K562 (cell line): Measurements from ENCODE around the gene STON2. TPM values are rescaled to one million over a fixed set of nuclear protein-coding genes. Genes with fewer than 3 reads are reported as not detected.

Experiments
- ATF7 ChIP-seq: fragments of 450-650 bp; IDR thresholded peaks from 2 replicates; pipeline ENCODE4 v1.7.1; 2014; ENCODE audit warnings: mild to moderate bottlenecking, moderate library complexity
- JUND ChIP-seq, 2 experiments: IDR thresholded peaks; 2 replicates in 1 of 2; 3 replicates in 1 of 2; pipeline ENCODE4 v1.6.1; 2011; ENCODE audit warnings: borderline replicate concordance in 2 of 2, low read depth in 2 of 2, low read length in 2 of 2, improper control_type of control experiment in 1 of 2, missing biosample characterization in 1 of 2, missing genetic modification characterization in 1 of 2, missing genetic modification reagents in 1 of 2
- KAT2B ChIP-seq: IDR thresholded peaks from one replicate; pipeline ENCODE4 v1.6.1; 2012; ENCODE audit warnings: low read depth, mild to moderate bottlenecking, control low read depth, inconsistent platforms, low read length, moderate library complexity
- KLF13 ChIP-seq: fragments of 450-650 bp; IDR thresholded peaks from 2 replicates; pipeline ENCODE4 v1.6.1; 2016; ENCODE audit warnings: missing genetic modification characterization, low read depth, mild to moderate bottlenecking, missing compliant biosample characterization, moderate library complexity, borderline replicate concordance
- PML ChIP-seq: IDR thresholded peaks from 2 replicates; pipeline ENCODE4 v1.6.1; 2012; ENCODE audit warnings: low read length, inconsistent platforms
- RBFOX2 ChIP-seq: fragments of 200-400 bp; formaldehyde crosslinking; IDR thresholded peaks from 2 replicates; pipeline ENCODE4 v1.6.1; 2017; ENCODE audit warnings: low read depth, mild to moderate bottlenecking, low read length, moderate library complexity
- RERE ChIP-seq: sonication (generic); formaldehyde crosslinking; IDR thresholded peaks from 2 replicates; pipeline ENCODE4 v1.8.0; 2023; ENCODE audit warnings: missing genetic modification reagents, mild to moderate bottlenecking, borderline replicate concordance
- SFPQ ChIP-seq: fragments of 200-400 bp; formaldehyde crosslinking; IDR thresholded peaks from 2 replicates; pipeline ENCODE4 v1.6.1; 2017; ENCODE audit warnings: mild to moderate bottlenecking, low read depth, low read length, moderate library complexity
- SNAPC5 ChIP-seq: fragments of 250-450 bp; sonication (Bioruptor Pico); IDR thresholded peaks from 2 replicates; pipeline ENCODE4 v1.8.0; 2021; ENCODE audit warnings: moderate library complexity, mild to moderate bottlenecking, inconsistent platforms
- TBL1XR1 ChIP-seq, 2 experiments: IDR thresholded peaks; 2 replicates each; pipeline ENCODE4 v1.6.1; 2012; ENCODE audit warnings: improper control_type of control experiment in 2 of 2, low read length in 2 of 2, mild to moderate bottlenecking in 1 of 2
- VEZF1 ChIP-seq: fragments of 200-800 bp; sonication (Bioruptor generic); IDR thresholded peaks from 2 replicates; pipeline ENCODE4 v1.6.1; 2017; ENCODE audit warnings: missing genetic modification characterization, missing compliant biosample characterization
- XRCC3 ChIP-seq: fragments of 450-650 bp; IDR thresholded peaks from 2 replicates; pipeline ENCODE4 v1.6.1; 2017; ENCODE audit warnings: mild to moderate bottlenecking, moderate library complexity
- ZBTB9 ChIP-seq: fragments of 450-650 bp; formaldehyde crosslinking; IDR thresholded peaks from 2 replicates; pipeline ENCODE4 v1.4.0; 2020; ENCODE audit warnings: mild to moderate bottlenecking, moderate library complexity
- ZNF324 ChIP-seq: fragments of 250-450 bp; sonication (Bioruptor Pico); IDR thresholded peaks from 2 replicates; pipeline ENCODE4 v1.4.0; 2020; ENCODE audit warnings: mild to moderate bottlenecking
- ZNF347 ChIP-seq: fragments of 450-650 bp; formaldehyde crosslinking; IDR thresholded peaks from 2 replicates; pipeline ENCODE4 v1.4.0; 2020; ENCODE audit warnings: low read depth, mild to moderate bottlenecking, moderate library complexity
- ZNF431 ChIP-seq: sonication (generic); formaldehyde crosslinking; IDR thresholded peaks from 2 replicates; pipeline ENCODE4 v1.8.0; 2022; ENCODE audit warnings: mild to moderate bottlenecking, missing genetic modification reagents
- polyA plus RNA-seq, 8 experiments: library from polyadenylated mRNA; depleted of rRNA in 4 of 8; stranded (reverse) in 5 of 8; unstranded in 3 of 8; fragments of >200 nt; fragmentation: Nextera tagmentation in 2 of 8; fragmentation: Illumina TruSeq in 1 of 8; extraction: Ambion mirVana in 2 of 8; extraction: Trizol in 1 of 8; gene quantifications; 2 replicates each; pipeline versions ENCODE4 v1.2.1 to v1.2.3, GENCODE V29; 2011 to 2014; ENCODE audit warnings: inconsistent platforms in 1 of 8, missing spikeins in 1 of 8
- total RNA-seq, 7 experiments: library from RNA; depleted of rRNA in 6 of 7; stranded (reverse); fragments of >200 nt in 6 of 7; fragmentation: Illumina TruSeq in 2 of 7; extraction: Trizol in 2 of 7; gene quantifications; 2 replicates each; pipeline versions ENCODE4 v1.2.1 to v1.2.3, GENCODE V29; 2011 to 2021; ENCODE audit warnings: low replicate concordance in 1 of 7

STON2 gene
- total and polyA plus RNA-seq, 9 of the 15 experiments (the other 6 are each of a cell fraction or from before 2014, with no cell fraction given): 7.8 to 99.3 (median 53.5) TPM

GRCh38 chr14:81434230-81434629 lies 34.1 kb upstream of the STON2 start (continued):
- TF ChIP-seq TBL1XR1 (IDR thresholded peaks at IDR 0.05; ENCODE audit: low read length in 2 of 2) (peak in 1 of 2 experiments; percentile 50; a peak in 2 of 4 replicates), SFPQ (no peak), KAT2B (no peak), VEZF1 (peak; percentile 66), RERE (CRISPR knock-in tag) (no peak), KLF13 (no peak), RBFOX2 (no peak), ZNF431 (CRISPR knock-in tag) (no peak), ATF7 (peak; percentile 48; the same call in 1 of the 2 replicates), ZNF324 (CRISPR knock-in tag) (no peak), SNAPC5 (CRISPR knock-in tag) (no peak), PML (no peak; the same call in 1 of the 2 replicates), JUND (IDR thresholded peaks at IDR 0.05; ENCODE audit: borderline replicate concordance, low read depth, low read length) (peak; percentile 21; the same call in 1 of the 2 replicates), JUND (tag; IDR thresholded peaks at IDR 0.05; ENCODE audit: borderline replicate concordance, low read depth, low read length) (no peak; the same call in 2 of the 3 replicates), ZBTB9 (no peak), XRCC3 (no peak), ZNF347 (CRISPR knock-in tag) (no peak)
